NCI-H446 treated with DMSO at 0.1 percent for 48 hours (cell line): ENCODE measurements around the gene DIRAS2.
"Not testable (repeated sequence)": the region's sequence is repeated elsewhere in the genome, so short reads cannot be mapped to it uniquely, and the experiment has no call there.

Experiments
- DNase-seq: peaks from one replicate; lab custom pipeline; 2025; lab: John Stamatoyannopoulos, UW

The DIRAS2 gene, protein sequence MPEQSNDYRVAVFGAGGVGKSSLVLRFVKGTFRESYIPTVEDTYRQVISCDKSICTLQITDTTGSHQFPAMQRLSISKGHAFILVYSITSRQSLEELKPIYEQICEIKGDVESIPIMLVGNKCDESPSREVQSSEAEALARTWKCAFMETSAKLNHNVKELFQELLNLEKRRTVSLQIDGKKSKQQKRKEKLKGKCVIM

DNA sequence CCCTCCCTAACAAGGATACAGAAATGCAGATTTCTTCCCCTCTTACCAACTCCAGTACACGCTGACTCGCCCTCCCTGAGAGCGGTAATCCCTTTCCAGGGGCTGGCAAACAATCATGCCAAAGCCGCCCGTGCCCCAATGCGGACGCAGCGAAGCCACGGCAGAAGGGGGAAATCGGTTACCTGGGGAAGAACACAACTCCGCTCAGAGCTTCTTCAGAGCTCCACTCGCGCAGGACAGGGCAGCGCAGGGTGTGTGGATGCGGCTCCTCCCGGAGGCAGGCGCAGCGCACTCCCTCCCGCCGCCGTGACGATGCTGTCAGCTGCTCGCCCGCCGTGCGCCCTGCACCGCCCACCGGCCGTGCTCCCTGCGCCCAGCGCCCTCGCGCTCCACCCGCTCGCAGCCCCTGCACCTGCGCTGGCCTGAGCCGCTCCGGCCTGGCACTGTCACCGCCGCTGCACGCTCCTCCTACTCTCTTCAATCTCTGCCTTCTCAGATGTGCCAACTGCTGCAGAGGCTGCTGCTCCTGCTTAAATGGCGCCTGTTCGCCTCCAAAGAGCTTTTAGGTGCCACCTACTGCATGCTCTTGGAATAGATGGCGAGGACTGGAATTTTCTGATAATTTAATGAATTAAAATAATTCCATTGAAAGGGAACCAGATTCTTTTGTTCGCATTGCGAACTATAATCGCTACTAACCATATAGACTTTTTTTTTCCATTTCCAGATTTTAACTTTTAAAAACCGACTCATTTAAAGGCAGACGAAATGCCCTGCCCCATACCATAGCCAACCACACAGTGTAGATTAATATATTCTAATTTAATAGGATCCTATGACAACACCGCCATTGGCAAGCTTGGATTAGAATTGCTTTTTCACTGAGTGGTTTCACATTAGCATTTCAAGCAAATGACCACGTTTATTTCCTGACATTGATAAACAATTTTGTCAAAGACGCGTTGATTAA lies at the start of gene DIRAS2:
DIRAS2 (minus strand) TSS at position 255 of the 970 bp plus-strand sequence. CDS start 28,997 bp downstream, outside the sequence.
- peak; percentile 47 for DNase-seq

DNA sequence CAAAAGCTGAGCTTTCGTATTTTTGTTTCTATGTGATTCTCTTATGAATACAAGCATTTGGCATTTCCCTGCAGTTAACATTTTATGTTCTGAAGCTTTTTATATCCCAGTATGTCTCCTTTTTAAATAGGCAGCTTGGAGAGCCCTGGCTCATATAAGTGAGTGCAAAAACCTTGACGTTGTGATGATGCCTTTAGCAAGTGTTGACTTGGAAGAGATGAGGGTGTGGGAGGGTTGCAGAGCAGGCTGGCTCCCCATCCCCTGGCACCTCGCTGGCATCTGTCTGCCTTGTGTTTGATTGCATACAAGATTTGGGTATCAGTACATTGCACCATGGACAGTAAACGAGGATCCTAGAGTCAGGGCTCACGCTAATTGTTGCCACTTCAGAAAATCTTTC lies 42.1 kb upstream of the DIRAS2 start:
- no peak for DNase-seq

DNA sequence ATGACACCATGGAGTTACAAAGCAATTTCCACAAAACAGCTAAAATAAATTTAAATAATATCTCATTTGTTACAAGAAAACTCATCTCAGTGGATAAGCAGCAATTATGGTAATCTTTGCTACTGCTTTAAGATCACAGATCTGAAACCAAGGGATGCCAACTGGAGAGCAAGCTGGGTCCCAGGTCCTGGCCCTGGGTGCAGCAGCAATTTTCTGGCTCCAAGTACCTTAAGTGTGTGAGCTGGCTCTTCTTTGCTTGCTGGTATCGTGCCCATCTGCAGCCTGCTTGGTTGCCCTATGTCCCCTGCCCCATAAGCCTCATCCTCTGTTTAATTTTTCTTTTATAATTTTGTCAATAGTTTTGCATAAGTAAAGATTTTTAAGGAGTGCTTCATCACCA lies 41.5 kb upstream of the DIRAS2 start:
- DNase-seq = no peak

DNA sequence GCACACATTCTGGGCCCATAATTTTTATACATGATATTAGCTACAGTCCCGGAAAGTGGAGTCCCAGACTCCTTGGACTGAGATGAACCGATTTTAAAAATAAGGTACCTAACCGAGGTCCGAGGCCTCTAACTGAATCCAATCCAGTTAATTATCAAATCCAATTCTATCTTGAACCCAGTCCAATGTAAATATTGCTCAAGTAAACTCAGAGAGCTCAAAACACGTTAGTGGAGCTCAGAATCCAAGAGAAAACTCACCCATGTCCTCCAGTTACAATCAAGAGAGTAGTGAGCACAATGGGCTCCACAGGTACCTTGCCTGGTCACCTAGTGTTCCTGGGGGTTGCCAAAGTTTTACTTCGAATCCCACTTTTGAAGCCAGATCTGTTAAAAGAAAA lies 37.9 kb upstream of the DIRAS2 start:
- DNase-seq = no peak

DNA sequence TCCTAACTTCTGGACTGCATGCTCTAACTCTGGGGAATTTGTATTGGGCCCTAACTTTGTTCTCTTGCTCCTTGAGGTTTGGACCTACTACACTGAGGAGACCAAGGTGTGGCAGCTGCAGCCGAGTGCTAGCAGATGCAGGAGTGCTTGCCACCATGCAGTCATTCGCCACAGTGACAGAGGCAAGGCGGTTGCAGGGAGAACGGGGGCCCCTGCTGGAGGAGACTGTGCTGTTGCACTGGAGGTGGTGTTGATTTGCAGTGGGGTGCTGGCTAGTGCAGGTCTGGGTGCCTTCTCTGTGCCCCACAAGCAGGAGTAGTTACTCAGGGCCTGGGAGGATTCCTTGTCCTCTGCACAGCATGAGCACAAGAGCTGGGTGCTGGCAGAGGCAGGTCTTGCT lies 22.4 kb upstream of the DIRAS2 start:
- no peak for DNase-seq

DNA sequence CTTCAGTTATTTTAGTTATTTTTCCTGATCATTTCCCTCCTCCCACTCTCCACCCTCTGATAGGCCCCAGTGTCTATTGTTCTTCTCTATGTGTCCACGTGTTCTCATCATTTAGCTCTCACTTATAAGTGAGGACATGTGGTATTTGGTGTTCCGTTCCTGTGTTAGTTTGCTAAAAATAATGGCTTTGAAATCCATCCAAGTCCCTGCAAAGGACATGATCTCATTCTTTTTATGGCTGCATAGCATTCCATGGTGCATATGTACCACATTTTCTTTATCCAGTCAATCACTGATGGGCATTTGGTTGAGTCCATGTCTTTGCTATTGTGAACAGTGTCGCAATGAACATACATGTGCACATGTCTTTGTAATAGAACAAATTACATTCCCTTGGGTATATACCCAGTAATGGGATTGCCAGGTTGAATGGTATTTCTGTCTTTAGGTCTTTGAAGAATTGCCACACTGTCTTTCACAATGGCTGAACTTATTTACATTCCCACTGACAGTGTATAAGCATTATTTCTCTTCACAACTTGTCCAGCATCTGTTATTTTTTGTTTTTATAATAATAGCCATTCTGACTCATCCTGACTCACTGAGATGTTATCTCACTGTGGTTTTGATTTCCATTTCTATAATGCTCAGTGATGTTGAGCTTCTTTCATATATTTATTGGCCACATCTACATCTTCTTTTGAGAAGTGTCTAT lies 17.2 kb upstream of the DIRAS2 start:
- DNase-seq = no peak

DNA sequence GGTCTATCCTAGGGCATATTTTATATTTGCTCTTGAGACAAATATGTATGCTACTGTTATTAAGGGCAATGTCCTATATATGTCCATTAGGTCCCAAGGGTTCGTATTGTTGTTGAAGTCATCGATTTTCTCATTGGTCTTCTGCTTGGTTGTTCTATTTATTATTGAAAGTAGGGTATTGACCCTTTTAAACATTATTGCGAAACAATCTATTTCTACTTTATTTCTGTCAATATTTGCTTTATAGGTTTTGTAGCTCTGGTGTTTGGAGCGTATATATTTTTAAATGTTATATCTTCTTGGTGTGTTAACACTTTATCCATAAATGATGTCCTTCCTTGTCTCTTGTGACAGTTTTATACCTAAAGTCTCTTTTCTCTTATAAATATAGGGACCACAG lies 16.2 kb upstream of the DIRAS2 start:
- DNase-seq = no peak

DNA sequence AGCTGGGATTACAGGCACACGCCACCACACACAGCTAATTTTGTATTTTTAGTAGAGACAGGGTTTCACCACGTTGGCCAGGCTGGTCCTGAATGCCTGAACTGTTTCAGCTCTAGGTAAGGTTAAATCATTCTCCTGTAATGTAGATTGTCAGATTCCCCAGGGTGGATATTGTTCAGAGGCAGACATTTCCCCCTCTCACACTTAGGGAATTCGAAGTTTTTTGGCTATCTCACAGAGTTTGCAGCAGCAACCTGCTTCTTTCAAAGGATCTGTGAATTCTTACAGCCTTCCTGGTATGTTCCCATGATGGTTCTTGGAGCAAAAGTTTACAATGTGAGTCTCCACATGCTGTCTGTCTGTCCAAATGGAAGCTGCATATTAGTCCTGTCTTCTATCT lies 15.6 kb upstream of the DIRAS2 start:
- no peak for DNase-seq

DNA sequence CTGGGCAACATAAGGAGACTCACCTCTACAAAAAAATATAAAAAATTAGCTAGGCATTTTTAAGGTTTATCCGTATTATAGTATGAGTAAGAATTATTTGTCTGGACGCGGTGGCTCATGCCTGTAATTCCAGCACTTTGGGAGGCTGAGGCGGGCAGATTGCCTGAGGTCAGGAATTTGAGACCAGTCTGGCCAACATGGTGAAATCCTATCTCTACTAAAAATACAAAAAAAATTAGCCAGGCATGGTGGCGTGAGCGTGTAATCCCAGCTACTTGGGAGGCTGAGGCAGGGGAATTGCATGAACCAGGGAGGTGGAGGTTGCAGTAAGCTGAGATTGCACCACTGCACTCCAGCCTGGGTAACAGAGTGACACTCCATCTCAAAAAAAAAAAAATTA lies 14.3 kb upstream of the DIRAS2 start:
- DNase-seq = not testable (repeated sequence)

DNA sequence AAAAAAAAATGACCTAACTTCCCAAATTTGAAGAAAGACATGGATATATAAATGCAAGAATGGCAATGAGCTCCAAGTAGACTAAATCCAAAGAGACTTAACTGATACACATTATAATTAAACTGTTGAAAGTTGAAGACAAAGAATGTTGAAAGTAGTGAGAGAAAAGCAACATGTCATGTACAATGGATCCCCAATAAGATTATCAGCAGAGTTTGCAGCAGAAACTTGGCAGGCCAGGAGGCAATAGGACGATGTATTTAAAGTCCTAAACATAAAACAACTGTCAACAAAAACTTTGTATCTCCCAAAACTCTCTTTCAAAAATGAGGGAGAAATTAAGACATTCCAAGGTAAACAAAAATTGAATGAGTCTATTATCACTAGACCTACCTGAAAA lies 8.6 kb upstream of the DIRAS2 start:
- no peak for DNase-seq

DNA sequence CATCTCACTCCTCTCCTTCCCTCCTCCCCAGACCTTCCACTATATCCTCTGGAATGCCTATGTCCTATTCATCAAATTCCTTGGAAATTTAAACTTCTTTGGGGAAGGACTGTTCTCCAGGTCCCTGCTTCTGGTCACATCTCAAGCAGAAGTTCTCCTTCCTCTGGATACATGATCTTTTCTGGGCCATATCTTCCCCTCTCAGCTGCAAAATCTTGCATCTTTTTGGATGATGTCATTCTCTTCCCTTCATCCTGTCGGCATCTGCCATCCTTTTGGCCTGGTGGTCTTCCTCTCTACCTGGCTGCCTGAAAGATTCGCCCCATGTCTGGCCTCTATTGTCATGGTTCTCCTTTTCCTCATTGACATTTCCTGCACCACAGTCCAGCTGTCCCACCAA lies 5.2 kb upstream of the DIRAS2 start:
- DNase-seq = no peak

DNA sequence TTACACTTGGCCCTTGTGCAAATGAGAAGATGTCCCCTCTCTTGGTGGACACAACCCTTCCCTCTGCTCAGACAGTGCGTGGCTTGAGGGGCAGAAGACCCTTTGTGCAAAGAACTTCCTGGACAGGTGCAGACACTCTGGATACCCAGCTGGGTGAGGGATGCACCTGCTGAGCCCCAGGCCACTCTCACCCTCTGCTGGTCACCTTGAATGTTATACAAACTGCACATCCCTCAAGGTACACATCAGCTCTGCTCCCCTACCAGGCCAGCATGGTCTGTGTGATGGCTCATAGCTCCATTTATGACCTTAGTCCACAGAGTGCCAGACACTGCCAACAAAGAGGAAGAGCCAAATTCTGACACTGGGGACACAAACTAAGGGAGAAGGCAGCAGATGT lies 3.1 kb upstream of the DIRAS2 start:
- no peak for DNase-seq

DNA sequence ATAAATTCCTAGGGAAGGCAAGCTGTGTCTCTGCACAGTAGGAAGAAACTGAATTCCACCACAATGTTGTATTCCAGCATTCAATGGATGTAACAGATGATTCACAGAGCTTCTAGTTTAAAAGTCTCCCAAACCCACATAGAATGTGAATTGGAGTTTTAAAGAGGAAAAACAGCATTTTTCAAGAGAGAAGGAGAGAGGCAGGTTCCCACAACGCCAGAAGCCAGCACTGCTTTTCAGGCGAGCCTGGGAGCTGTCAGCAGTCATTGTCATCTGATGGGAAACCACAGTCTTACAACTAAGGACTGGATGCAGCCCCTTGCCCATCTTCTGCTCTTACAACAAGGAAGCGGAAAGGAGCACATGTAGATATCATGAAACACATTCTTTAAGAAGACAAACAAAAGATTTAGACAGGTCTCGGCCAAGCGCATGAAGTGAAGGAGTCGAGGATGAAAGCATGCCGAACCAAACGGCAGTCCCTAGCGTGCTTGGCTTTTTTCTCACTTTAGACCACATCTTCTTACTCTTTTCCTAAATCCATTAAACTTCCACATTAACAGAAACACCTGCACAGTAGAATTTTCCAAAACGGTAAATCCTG lies 638 bp downstream of the DIRAS2 start:
- no peak for DNase-seq

DNA sequence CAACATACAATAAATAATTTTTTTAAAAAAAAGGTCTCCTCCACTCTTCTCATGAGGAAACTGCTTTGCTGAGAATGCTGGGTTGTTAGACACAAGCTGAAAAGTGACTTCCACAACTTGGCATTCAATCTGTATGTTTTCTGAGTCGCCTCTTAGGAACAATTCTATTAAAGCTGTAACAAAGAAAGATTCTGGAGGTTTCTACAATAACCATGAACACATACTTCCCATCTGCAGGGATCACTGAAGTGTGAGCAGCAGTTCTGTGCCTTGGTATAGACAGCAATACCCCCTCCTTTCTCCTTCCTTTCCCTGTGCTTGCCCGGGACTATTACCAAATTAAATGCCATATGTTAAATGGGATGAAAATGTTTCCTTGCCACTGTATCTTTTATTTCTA lies 1.5 kb downstream of the DIRAS2 start:
- no peak for DNase-seq

DNA sequence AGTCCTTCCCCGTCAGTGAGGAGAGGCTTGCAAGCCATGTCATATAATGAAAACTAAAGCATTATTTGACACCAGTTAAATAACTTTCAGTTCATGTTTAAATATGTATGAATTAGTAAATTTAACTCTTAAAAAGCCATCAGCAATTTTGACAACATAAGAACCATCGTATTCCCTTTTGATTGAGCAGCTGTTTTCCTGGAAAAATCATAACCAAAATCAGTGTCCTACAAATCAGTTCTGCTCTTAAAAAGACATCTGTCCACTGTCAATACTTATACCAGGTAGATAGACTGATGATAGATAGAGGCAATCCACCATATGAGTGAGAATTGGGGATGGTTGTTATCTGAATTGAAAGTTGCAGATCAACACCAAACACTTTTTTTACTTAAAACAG lies 2.3 kb downstream of the DIRAS2 start:
- DNase-seq = no peak

DNA sequence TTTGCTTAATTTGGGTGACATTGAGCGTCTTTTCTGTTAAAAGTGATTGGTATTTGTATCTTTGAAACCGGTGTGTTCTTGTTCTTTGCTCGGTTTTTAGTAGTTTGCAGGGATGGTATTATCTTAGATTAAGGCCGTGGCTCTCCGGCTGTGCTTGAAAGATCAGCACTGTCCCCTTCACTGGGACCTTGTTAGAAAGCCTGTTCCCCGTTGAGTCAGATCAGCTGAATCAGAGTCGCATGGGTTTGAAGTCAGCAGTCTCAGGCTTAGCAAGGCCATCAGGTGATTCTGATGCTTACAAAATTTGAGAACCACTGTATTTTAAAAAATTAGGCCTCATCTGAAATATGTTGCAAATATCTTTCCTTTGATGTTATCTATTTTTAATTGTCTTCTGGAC lies 5.0 kb downstream of the DIRAS2 start:
- DNase-seq = no peak

DNA sequence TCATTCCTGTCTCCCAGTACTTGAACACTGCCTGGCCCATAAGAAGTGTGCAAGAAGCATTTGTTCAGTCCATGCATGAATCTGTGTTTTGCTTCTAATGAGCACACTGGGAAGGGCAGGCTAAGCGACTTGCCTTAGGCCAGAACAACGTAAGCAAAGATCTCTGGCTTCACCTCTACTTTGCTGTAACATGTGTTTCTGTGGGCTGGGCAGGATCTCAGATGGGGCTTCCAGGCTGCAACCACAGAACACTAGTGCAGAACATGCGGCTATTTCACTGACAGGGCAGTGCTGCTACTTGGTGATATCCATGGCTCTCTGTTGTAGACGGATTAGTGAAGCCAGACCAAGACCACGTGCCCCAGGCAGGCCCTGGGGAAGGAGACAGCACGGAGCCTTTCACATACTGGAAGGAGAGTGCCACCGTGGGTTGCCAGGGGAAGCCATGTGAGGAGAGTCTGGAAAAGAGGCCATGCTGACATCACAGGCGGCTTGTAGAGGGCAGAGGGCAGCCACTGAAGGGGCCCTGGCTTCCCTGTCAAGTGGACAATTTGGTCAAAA lies 9.9 kb downstream of the DIRAS2 start:
- no peak for DNase-seq

DNA sequence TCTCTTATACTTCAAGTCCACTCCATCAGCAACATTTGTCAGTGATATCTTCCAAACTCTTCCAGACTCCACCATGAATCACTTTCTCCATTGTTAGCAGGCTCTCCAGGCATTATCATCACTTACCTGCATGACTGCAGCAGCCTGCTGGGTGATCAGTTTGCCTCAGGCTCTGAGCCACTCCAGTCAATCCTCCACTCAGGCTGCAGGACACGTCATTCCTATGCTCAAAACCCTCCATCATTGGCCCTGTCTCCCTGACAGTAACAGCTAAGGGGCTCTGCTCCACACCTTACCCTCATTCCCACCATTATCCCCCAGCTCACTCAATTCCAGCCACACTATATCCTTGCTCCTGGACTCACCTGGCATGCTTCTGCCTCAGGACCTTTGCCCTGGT lies 10.7 kb downstream of the DIRAS2 start:
- no peak for DNase-seq

DNA sequence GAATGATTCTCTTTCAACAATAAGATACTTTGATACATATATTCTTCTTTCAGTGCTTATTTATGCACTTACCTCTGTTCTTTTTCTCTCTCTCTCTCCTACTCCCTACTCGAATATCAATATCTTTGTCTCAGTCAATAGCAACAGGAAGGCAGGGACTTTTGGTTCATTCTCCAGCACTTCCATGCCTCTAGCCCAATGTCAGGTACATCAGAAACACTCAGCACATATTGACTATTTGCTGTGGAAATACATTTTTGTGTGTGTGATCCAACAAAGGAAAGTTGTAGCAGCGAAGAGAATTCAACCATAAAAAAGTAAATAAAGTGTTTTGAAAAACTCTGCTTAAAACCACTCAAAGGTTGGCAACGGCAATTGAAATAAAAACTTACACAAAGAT lies 12.6 kb downstream of the DIRAS2 start:
- no peak for DNase-seq

DNA sequence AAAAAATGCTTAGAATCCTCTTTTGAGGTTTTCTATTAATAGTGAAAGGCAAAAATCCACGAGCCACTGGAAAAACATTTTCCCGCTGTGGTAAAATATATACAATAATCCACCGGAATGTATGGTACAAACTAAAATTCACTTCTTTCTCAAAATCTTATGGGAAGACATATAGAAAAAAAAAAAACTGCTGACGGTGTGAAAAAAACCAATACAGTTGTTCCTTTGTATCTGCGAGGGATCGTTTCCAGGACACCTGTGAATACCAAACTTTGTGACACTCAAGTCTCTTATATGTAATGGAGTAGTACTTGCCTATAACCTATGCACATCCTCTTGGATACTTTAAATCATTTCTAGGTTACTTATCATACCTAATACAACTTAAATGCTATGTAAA lies 13.3 kb downstream of the DIRAS2 start:
- DNase-seq = no peak

DNA sequence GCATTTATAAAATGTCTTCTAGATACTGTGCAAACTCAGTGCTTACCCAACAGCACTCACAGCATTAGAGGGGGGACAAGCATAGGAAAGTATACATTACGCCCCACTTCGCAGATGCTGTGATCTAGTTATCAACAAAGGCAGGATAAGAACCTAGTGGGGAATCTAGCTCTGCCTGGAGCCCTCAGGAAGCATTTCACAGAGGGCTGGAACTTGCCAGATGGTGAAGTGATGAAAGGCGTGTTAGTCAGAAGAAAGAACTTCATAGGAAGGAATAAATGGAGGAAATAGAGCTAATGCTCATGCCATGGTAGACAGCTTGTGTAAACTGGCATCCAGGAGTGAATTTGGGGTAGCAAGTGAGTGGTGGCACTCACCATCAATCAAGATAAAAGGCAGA lies 25.8 kb downstream of the DIRAS2 start:
- peak; percentile 46 for DNase-seq

DNA sequence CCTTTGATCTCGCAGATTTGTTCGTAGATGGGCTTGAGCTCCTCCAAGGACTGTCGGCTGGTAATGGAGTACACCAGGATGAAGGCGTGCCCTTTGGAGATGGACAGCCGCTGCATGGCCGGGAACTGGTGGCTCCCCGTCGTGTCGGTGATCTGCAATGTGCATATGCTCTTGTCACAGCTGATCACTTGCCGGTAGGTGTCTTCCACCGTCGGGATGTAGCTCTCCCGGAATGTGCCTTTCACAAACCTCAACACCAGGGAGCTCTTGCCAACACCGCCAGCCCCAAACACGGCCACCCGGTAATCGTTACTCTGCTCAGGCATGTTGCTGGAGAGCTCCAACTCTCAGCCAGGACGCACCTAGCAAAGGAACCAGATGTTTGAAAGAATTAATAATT lies 29.1 kb downstream of the DIRAS2 start:
- DNase-seq = no peak
